Measurements from ENCODE around the gene RNASEH2A.
A peak's percentile ranks its signal among the peaks of the same experiment; 100 is the strongest.

RNASEH2A gene

GRCh38 chr19:12774588-12775555, 31.5 kb upstream of the RNASEH2A start, which contains the start of gene HOOK2:
Gene HOOK2 (minus strand): TSS chr19:12775552. CDS start chr19:12775449, 103 bp downstream.
- peaks cover 11% of the 10 kb centered on the region for H3K36me3 Mint-ChIP-seq (ENCODE audit: insufficient read depth)
- H3K27ac Mint-ChIP-seq (ENCODE audit: low read depth): peak within 1 kb of the TSS; percentile 67
- DNase-seq (ENCODE audit: low spot score in 2 of 2): no peak
- peak within 1 kb of the TSS; percentile 70 for H3K4me3 Mint-ChIP-seq
- ATAC-seq (replicated peaks; ENCODE audit: extremely low read depth, poor library complexity, severe bottlenecking): peak; percentile 10
- peaks cover 23% of the 10 kb centered on the region for H3K4me1 Mint-ChIP-seq
- no peaks in the 10 kb centered on the region for H3K27me3 Mint-ChIP-seq
- no peaks in the 10 kb centered on the region for H3K9me3 Mint-ChIP-seq

GRCh38 chr19:12777217-12778016, 29.0 kb upstream of the RNASEH2A start:
- DNase-seq (ENCODE audit: low spot score in 2 of 2) (peak; percentile 71 to 74), ATAC-seq (replicated peaks; ENCODE audit: extremely low read depth, poor library complexity, severe bottlenecking) (peak; percentile 10)
- Mint-ChIP-seq H3K36me3 (ENCODE audit: insufficient read depth) (peaks cover 17% of the 10 kb centered on the region), H3K27me3 (no peaks in the 10 kb centered on the region), H3K4me3 (peak overlapping the region; percentile 81), H3K27ac (ENCODE audit: low read depth) (peak overlapping the region; percentile 78), H3K9me3 (no peaks in the 10 kb centered on the region), H3K4me1 (peaks cover 31% of the 10 kb centered on the region)

GRCh38 chr19:12778017-12778904, 28.1 kb upstream of the RNASEH2A start:
- ATAC-seq (replicated peaks; ENCODE audit: extremely low read depth, poor library complexity, severe bottlenecking) (no peak), DNase-seq (ENCODE audit: low spot score in 2 of 2) (no peak)
- peak overlapping the region; percentile 78 for H3K27ac Mint-ChIP-seq (ENCODE audit: low read depth)
- peaks cover 17% of the 10 kb centered on the region for H3K36me3 Mint-ChIP-seq (ENCODE audit: insufficient read depth)
- no peaks in the 10 kb centered on the region for H3K9me3 Mint-ChIP-seq
- H3K4me3 Mint-ChIP-seq: peak overlapping the region; percentile 81
- peaks cover 29% of the 10 kb centered on the region for H3K4me1 Mint-ChIP-seq
- no peaks in the 10 kb centered on the region for H3K27me3 Mint-ChIP-seq

GRCh38 chr19:12778905-12779161, 27.6 kb upstream of the RNASEH2A start:
- ATAC-seq (replicated peaks; ENCODE audit: extremely low read depth, poor library complexity, severe bottlenecking): no peak
- H3K4me1 Mint-ChIP-seq: peaks cover 23% of the 10 kb centered on the region
- H3K36me3 Mint-ChIP-seq (ENCODE audit: insufficient read depth): peaks cover 19% of the 10 kb centered on the region

GRCh38 chr19:12779162-12779993, 27.0 kb upstream of the RNASEH2A start:
- Mint-ChIP-seq H3K27me3 (no peaks in the 10 kb centered on the region), H3K4me1 (peaks cover 21% of the 10 kb centered on the region), H3K27ac (ENCODE audit: low read depth) (peak overlapping the region; percentile 78), H3K9me3 (no peaks in the 10 kb centered on the region), H3K4me3 (peak overlapping the region; percentile 81), H3K36me3 (ENCODE audit: insufficient read depth) (peaks cover 18% of the 10 kb centered on the region)
- ATAC-seq (replicated peaks; ENCODE audit: extremely low read depth, poor library complexity, severe bottlenecking): no peak
- no peak for DNase-seq (ENCODE audit: low spot score in 2 of 2)

More at GRCh38 chr19:12778905-12779161, 27.6 kb upstream of the RNASEH2A start:
- H3K9me3 Mint-ChIP-seq: no peaks in the 10 kb centered on the region
- H3K27ac Mint-ChIP-seq (ENCODE audit: low read depth): peak overlapping the region; percentile 78
- DNase-seq (ENCODE audit: low spot score in 2 of 2): no peak
- no peaks in the 10 kb centered on the region for H3K27me3 Mint-ChIP-seq
- peak overlapping the region; percentile 81 for H3K4me3 Mint-ChIP-seq

GRCh38 chr19:12782174-12782423, 24.3 kb upstream of the RNASEH2A start:
- peak; percentile 68 for ATAC-seq (replicated peaks; ENCODE audit: extremely low read depth, poor library complexity, severe bottlenecking)

GRCh38 chr19:12782424-12783290, 23.7 kb upstream of the RNASEH2A start:
- Mint-ChIP-seq H3K27ac (ENCODE audit: low read depth) (peak overlapping the region; percentile 77), H3K4me3 (peak overlapping the region; percentile 73)
- peak; percentile 84 to 94 for DNase-seq (ENCODE audit: low spot score in 2 of 2)

More at GRCh38 chr19:12782174-12782423, 24.3 kb upstream of the RNASEH2A start:
- no peaks in the 10 kb centered on the region for H3K9me3 Mint-ChIP-seq
- no peaks in the 10 kb centered on the region for H3K27me3 Mint-ChIP-seq
- H3K36me3 Mint-ChIP-seq (ENCODE audit: insufficient read depth): peaks cover 12% of the 10 kb centered on the region
- peak overlapping the region; percentile 77 for H3K27ac Mint-ChIP-seq (ENCODE audit: low read depth)
- peaks cover 21% of the 10 kb centered on the region for H3K4me1 Mint-ChIP-seq
- DNase-seq (ENCODE audit: low spot score in 2 of 2): no peak
- H3K4me3 Mint-ChIP-seq: peak overlapping the region; percentile 73

GRCh38 chr19:12783291-12783848, 23.0 kb upstream of the RNASEH2A start:
- peaks cover 9% of the 10 kb centered on the region for H3K36me3 Mint-ChIP-seq (ENCODE audit: insufficient read depth)
- peaks cover 18% of the 10 kb centered on the region for H3K4me1 Mint-ChIP-seq
- DNase-seq (ENCODE audit: low spot score in 2 of 2) (no peak), ATAC-seq (replicated peaks; ENCODE audit: extremely low read depth, poor library complexity, severe bottlenecking) (no peak)
- peak overlapping the region; percentile 31 for H3K4me3 Mint-ChIP-seq
- H3K27ac Mint-ChIP-seq (ENCODE audit: low read depth): no peak overlapping the region
- H3K27me3 Mint-ChIP-seq: no peaks in the 10 kb centered on the region
- H3K9me3 Mint-ChIP-seq: no peaks in the 10 kb centered on the region

More at GRCh38 chr19:12782424-12783290, 23.7 kb upstream of the RNASEH2A start:
- H3K27me3 Mint-ChIP-seq: no peaks in the 10 kb centered on the region
- peaks cover 9% of the 10 kb centered on the region for H3K36me3 Mint-ChIP-seq (ENCODE audit: insufficient read depth)
- H3K9me3 Mint-ChIP-seq: no peaks in the 10 kb centered on the region
- peak; percentile 45 for ATAC-seq (replicated peaks; ENCODE audit: extremely low read depth, poor library complexity, severe bottlenecking)
- peaks cover 21% of the 10 kb centered on the region for H3K4me1 Mint-ChIP-seq

GRCh38 chr19:12783849-12784393, 22.5 kb upstream of the RNASEH2A start:
- ATAC-seq (replicated peaks; ENCODE audit: extremely low read depth, poor library complexity, severe bottlenecking) (no peak), DNase-seq (ENCODE audit: low spot score in 2 of 2) (no peak)
- Mint-ChIP-seq H3K4me1 (peaks cover 15% of the 10 kb centered on the region), H3K27ac (ENCODE audit: low read depth) (no peak overlapping the region), H3K9me3 (no peaks in the 10 kb centered on the region), H3K36me3 (ENCODE audit: insufficient read depth) (peaks cover 9% of the 10 kb centered on the region), H3K27me3 (no peaks in the 10 kb centered on the region), H3K4me3 (peak overlapping the region; percentile 31)

GRCh38 chr19:12784394-12784870, 22.0 kb upstream of the RNASEH2A start:
- no peak for DNase-seq (ENCODE audit: low spot score in 2 of 2)
- H3K9me3 Mint-ChIP-seq: no peaks in the 10 kb centered on the region
- H3K4me1 Mint-ChIP-seq: peaks cover 15% of the 10 kb centered on the region
- peak; percentile 10 for ATAC-seq (replicated peaks; ENCODE audit: extremely low read depth, poor library complexity, severe bottlenecking)
- no peak overlapping the region for H3K4me3 Mint-ChIP-seq
- no peaks in the 10 kb centered on the region for H3K27me3 Mint-ChIP-seq
- H3K36me3 Mint-ChIP-seq (ENCODE audit: insufficient read depth): peaks cover 14% of the 10 kb centered on the region
- no peak overlapping the region for H3K27ac Mint-ChIP-seq (ENCODE audit: low read depth)

Data from central memory CD8-positive, alpha-beta T cell (primary cell).